DMS 273 (cell line): ENCODE results near the gene HCN2.
"Not testable (repeated sequence)": the region's sequence is repeated elsewhere in the genome, so short reads cannot be mapped to it uniquely, and the experiment has no call there.

Source experiments
- DNase-seq: peaks from one replicate; lab custom pipeline; 2025; ENCODE audit not compliant: unreplicated experiment; lab: John Stamatoyannopoulos, UW

HCN2 gene

GRCh38 chr19:602391-603301, 13.0 kb downstream of the HCN2 start:
- DNase-seq, result no peak

GRCh38 chr19:603302-603639, 13.6 kb downstream of the HCN2 start:
- DNase-seq, result not testable (repeated sequence)

- DNase-seq, result not testable (repeated sequence)
Observed at GRCh38 chr19:603779-604178, 14.1 kb downstream of the HCN2 start.

- DNase-seq, result no peak
Observed at GRCh38 chr19:604355-604754, 14.7 kb downstream of the HCN2 start.

GRCh38 chr19:605061-605971, 15.6 kb downstream of the HCN2 start:
- not testable (repeated sequence) for DNase-seq

- no peak for DNase-seq
Observed at GRCh38 chr19:607301-608154, 17.8 kb downstream of the HCN2 start.

GRCh38 chr19:608155-609003, 18.7 kb downstream of the HCN2 start:
- DNase-seq, result no peak

- no peak for DNase-seq
Observed at GRCh38 chr19:609004-609346, 19.3 kb downstream of the HCN2 start.

GRCh38 chr19:610071-610800, 20.6 kb downstream of the HCN2 start:
- DNase-seq, result no peak

- DNase-seq, result peak; percentile 90
Observed at GRCh38 chr19:610801-611480, 21.3 kb downstream of the HCN2 start.

GRCh38 chr19:611481-611868, 21.8 kb downstream of the HCN2 start:
- DNase-seq, result no peak

GRCh38 chr19:612941-613340, 23.3 kb downstream of the HCN2 start:
- no peak for DNase-seq

- DNase-seq, result no peak
Observed at GRCh38 chr19:613732-614567, 24.3 kb downstream of the HCN2 start.

GRCh38 chr19:615619-616018, 25.9 kb downstream of the HCN2 start:
- no peak for DNase-seq

GRCh38 chr19:616062-616700, 26.5 kb downstream of the HCN2 start:
- DNase-seq, result no peak

GRCh38 chr19:616747-617526, 27.3 kb downstream of the HCN2 start:
- DNase-seq, result no peak
